ENCODE results near the gene SYNGR2. TPM values are rescaled to one million over a fixed set of nuclear protein-coding genes. Genes with fewer than 3 reads are reported as not detected.

Gene SYNGR2
- total RNA-seq, 2 donors from 2014 or later: 256 to 395 TPM

GRCh38 chr17:78130437-78131101, 37.8 kb upstream of the SYNGR2 start, which contains the start of gene TMC8:
Gene TMC8, plus strand, starts transcription at chr17:78130771. Its CDS starts 818 bp downstream, at chr17:78131589.
- Histone ChIP-seq H3K36me3 (no peaks in the 10 kb centered on the region), H3K4me3 (peak within 1 kb of the TSS; percentile 37), H3K27me3 (no peaks in the 10 kb centered on the region), H3K9ac (ENCODE audit: low read depth in 2 of 2, low read length in 2 of 2) (peak within 1 kb of the TSS; percentile 64 to 73), H3K9me3 (no peaks in the 10 kb centered on the region), H3K27ac (peak within 1 kb of the TSS; percentile 92), H3K4me1 (peaks cover 28% of the 10 kb centered on the region)
- intact Hi-C loops (cut with DNase I): no loop called here
- DNase-seq: no peak
- TF ChIP-seq CTCF (IDR thresholded peaks at IDR 0.05): no peak

DNA sequence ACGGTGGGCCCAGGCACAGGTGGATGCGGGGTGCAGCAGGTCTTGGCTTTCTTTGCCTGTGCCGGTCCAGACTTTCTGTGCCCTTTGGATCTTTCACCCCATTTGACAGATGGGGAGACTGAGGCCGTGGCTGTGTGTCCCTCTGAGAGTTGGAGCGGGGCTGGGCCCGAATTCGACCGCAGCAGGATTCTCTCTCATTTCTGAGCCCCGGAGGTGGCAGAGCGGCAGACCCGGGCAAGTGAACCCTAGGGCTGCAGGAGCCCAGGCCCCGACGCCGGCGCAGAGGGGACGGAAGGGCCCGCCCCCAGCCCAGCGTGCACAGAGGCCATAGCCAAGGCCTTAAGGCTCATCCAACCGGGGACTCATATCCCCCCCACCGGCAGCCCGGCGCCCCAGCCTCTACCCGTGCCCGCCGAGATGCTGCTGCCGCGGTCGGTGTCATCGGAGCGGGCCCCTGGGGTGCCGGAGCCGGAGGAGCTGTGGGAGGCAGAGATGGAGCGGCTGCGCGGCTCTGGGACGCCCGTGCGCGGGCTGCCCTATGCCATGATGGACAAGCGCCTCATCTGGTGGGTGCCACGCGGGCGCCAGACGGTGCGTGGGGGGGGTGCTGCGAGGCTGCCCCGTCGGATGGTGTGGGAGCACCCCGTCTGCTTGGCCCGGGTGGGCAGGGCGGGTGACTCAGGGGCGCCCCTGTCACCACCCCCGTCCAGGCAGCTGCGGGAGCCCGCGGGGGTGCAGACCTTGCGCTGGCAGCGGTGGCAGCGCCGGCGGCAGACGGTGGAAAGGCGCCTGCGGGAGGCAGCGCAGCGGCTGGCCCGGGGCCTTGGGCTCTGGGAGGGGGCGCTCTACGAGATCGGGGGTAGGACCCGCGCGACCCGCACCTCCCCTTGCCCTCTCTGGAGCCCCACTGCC, 37.0 kb upstream of the SYNGR2 start:
- Histone ChIP-seq H3K27ac (peak overlapping the region; percentile 92), H3K9ac (ENCODE audit: low read depth in 2 of 2, low read length in 2 of 2) (peak overlapping the region; percentile 64 to 73)

DNA sequence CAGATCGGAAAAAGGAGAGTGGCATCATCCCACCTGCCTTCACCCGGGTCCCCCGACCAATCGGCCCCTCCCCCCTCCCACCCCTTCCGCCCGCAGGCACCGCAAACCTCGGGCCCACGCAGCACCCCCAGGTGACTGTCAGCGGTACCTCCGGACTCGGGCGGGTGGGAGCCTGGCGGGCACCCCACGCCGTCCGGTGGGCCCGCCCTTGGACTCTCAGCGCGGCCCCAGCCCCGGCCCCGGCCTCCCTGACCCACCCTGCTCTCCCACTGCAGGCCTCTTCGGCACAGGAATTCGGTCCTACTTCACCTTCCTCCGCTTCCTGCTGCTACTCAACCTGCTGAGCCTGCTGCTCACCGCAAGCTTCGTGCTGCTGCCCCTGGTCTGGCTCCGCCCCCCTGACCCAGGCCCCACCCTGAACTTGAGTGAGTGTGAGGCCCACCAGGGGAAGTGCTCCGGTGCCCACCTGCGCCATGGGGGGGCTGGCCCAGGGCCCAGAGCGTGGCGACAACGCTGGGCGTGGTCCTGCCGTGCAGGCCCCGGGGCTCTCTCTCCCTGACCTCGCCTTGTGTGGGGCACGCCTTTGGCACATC, 36.2 kb upstream of the SYNGR2 start:
- H3K9ac ChIP-seq (ENCODE audit: low read depth in 2 of 2, low read length in 2 of 2): peak overlapping the region in 1 of 2 donors; percentile 51
- no peaks in the 10 kb centered on the region for H3K9me3 ChIP-seq
- no peaks in the 10 kb centered on the region for H3K27me3 ChIP-seq
- intact Hi-C loops (cut with DNase I): no loop called here
- peak overlapping the region; percentile 37 for H3K4me3 ChIP-seq
- no peaks in the 10 kb centered on the region for H3K36me3 ChIP-seq
- peak; percentile 75 for DNase-seq
- H3K4me1 ChIP-seq: peaks cover 19% of the 10 kb centered on the region
- peak overlapping the region; percentile 92 for H3K27ac ChIP-seq
- no peak for TF ChIP-seq CTCF (IDR thresholded peaks at IDR 0.05)

More for the DNA sequence above, 37.0 kb upstream of the SYNGR2 start:
- intact Hi-C loops (cut with DNase I): no loop called here
- Histone ChIP-seq H3K4me3 (peak overlapping the region; percentile 37), H3K36me3 (no peaks in the 10 kb centered on the region), H3K27me3 (no peaks in the 10 kb centered on the region), H3K4me1 (peaks cover 20% of the 10 kb centered on the region), H3K9me3 (no peaks in the 10 kb centered on the region)
- no peak for DNase-seq
- no peak for TF ChIP-seq CTCF (IDR thresholded peaks at IDR 0.05)

- no peak overlapping the region for H3K27ac ChIP-seq
- TF ChIP-seq CTCF (IDR thresholded peaks at IDR 0.05): no peak
- no peaks in the 10 kb centered on the region for H3K27me3 ChIP-seq
- no peak overlapping the region for H3K4me3 ChIP-seq
- peak overlapping the region in 1 of 2 donors; percentile 51 for H3K9ac ChIP-seq (ENCODE audit: low read depth in 2 of 2, low read length in 2 of 2)
- H3K4me1 ChIP-seq: peaks cover 21% of the 10 kb centered on the region
- no peak for DNase-seq
- intact Hi-C loops (cut with DNase I): no loop called here
- no peaks in the 10 kb centered on the region for H3K36me3 ChIP-seq
- no peaks in the 10 kb centered on the region for H3K9me3 ChIP-seq
Measured at GRCh38 chr17:78132767-78133178, 35.6 kb upstream of the SYNGR2 start.

- no peaks in the 10 kb centered on the region for H3K27me3 ChIP-seq
- H3K9ac ChIP-seq (ENCODE audit: low read depth in 2 of 2, low read length in 2 of 2): peak overlapping the region in 1 of 2 donors; percentile 51
- no peaks in the 10 kb centered on the region for H3K36me3 ChIP-seq
- TF ChIP-seq CTCF (IDR thresholded peaks at IDR 0.05): no peak
- DNase-seq: no peak
- intact Hi-C loops (cut with DNase I): no loop called here
- H3K4me3 ChIP-seq: no peak overlapping the region
- no peaks in the 10 kb centered on the region for H3K9me3 ChIP-seq
- no peak overlapping the region for H3K27ac ChIP-seq
- peaks cover 21% of the 10 kb centered on the region for H3K4me1 ChIP-seq
Measured at GRCh38 chr17:78133179-78133951, 35.0 kb upstream of the SYNGR2 start.
